Anterior cingulate cortex (tissue), 58 donors: ENCODE measurements around the gene AFF1.
"Not testable (repeated sequence)": the region's sequence is repeated elsewhere in the genome, so short reads cannot be mapped to it uniquely, and the experiment has no call there.

Experiments
- DNase-seq, 58 donors: peaks; one replicate each; lab custom pipeline; 2025; lab: John Stamatoyannopoulos, UW

The AFF1 gene

GRCh38 chr4:87126056-87126455 lies 191.2 kb downstream of the AFF1 start:
- no peak for DNase-seq

- no peak for DNase-seq
Measured at GRCh38 chr4:87128006-87128705, 193.3 kb downstream of the AFF1 start.

GRCh38 chr4:87129681-87130080 lies 194.9 kb downstream of the AFF1 start:
- no peak for DNase-seq

GRCh38 chr4:87130985-87131703 lies 196.3 kb downstream of the AFF1 start:
- DNase-seq, result no peak

GRCh38 chr4:87132035-87132434 lies 197.2 kb downstream of the AFF1 start:
- DNase-seq, result no peak

GRCh38 chr4:87133183-87133582 lies 198.4 kb downstream of the AFF1 start:
- DNase-seq, result no peak

GRCh38 chr4:87134122-87134521 lies 199.3 kb downstream of the AFF1 start:
- DNase-seq, result no peak

- no peak for DNase-seq
Measured at GRCh38 chr4:87141428-87141827, 206.6 kb downstream of the AFF1 start.

- no peak for DNase-seq
Measured at GRCh38 chr4:87144356-87144755, 209.5 kb downstream of the AFF1 start.

GRCh38 chr4:87145934-87146333 lies 211.1 kb downstream of the AFF1 start:
- not testable (repeated sequence) for DNase-seq

GRCh38 chr4:87147116-87147515 lies 212.3 kb downstream of the AFF1 start:
- DNase-seq, result no peak

- DNase-seq, result peak in 26 of 58 donors; percentile 0 to 76 (median 12)
Measured at GRCh38 chr4:87150498-87151261, 215.9 kb downstream of the AFF1 start.

GRCh38 chr4:87151730-87152129 lies 216.9 kb downstream of the AFF1 start:
- DNase-seq, result no peak

- no peak for DNase-seq
Measured at GRCh38 chr4:87152310-87153041, 217.7 kb downstream of the AFF1 start.

GRCh38 chr4:87153078-87153870 lies 218.5 kb downstream of the AFF1 start:
- no peak for DNase-seq

- no peak for DNase-seq
Measured at GRCh38 chr4:87165892-87166291, 231.1 kb downstream of the AFF1 start.

- no peak for DNase-seq
Measured at GRCh38 chr4:87166296-87166854, 231.6 kb downstream of the AFF1 start.

GRCh38 chr4:87171944-87172343 lies 237.1 kb downstream of the AFF1 start:
- no peak for DNase-seq

- DNase-seq, result no peak
Measured at GRCh38 chr4:87174672-87175071, 239.9 kb downstream of the AFF1 start.

- no peak for DNase-seq
Measured at GRCh38 chr4:87179751-87180150, 244.9 kb downstream of the AFF1 start.
